Activated CD8-positive, alpha-beta memory T cell treated with anti-CD3 and anti-CD28 coated beads for 1 hour (primary cell): ENCODE results near the gene CNTNAP2.
"Not testable (repeated sequence)": the region's sequence is repeated elsewhere in the genome, so short reads cannot be mapped to it uniquely, and the experiment has no call there.

Experiments used
- DNase-seq, 2 donors: peaks; one replicate each; pipeline ENCODE4 v3.0.0-alpha.2; 2020; ENCODE audit warnings: low read depth in 1 of 2; ENCODE audit errors: extremely low read depth in 1 of 2

Gene CNTNAP2

GRCh38 chr7:147070886-147071285, 954.3 kb downstream of the CNTNAP2 start:
- no peak for DNase-seq

- no peak for DNase-seq
These were observed 954.9 kb downstream of the CNTNAP2 start for GRCh38 chr7:147071536-147071935.

- no peak for DNase-seq
These were observed 961.7 kb downstream of the CNTNAP2 start for GRCh38 chr7:147078312-147078711.

GRCh38 chr7:147079083-147079482, 962.5 kb downstream of the CNTNAP2 start:
- DNase-seq, result no peak

GRCh38 chr7:147079921-147080420, 963.4 kb downstream of the CNTNAP2 start:
- DNase-seq, result no peak

GRCh38 chr7:147081117-147081516, 964.5 kb downstream of the CNTNAP2 start:
- no peak for DNase-seq

GRCh38 chr7:147089051-147089461, 972.5 kb downstream of the CNTNAP2 start:
- no peak for DNase-seq

- DNase-seq, result no peak
These were observed 973.0 kb downstream of the CNTNAP2 start for GRCh38 chr7:147089608-147090007.

- DNase-seq, result no peak
These were observed 980.0 kb downstream of the CNTNAP2 start for GRCh38 chr7:147096629-147097028.

GRCh38 chr7:147103224-147103623, 986.6 kb downstream of the CNTNAP2 start:
- no peak for DNase-seq

GRCh38 chr7:147106746-147107145, 990.1 kb downstream of the CNTNAP2 start:
- DNase-seq, result no peak

GRCh38 chr7:147114525-147114924, 997.9 kb downstream of the CNTNAP2 start:
- not testable (repeated sequence) for DNase-seq

- no peak for DNase-seq
These were observed 1019.8 kb downstream of the CNTNAP2 start for GRCh38 chr7:147136352-147136751.

- no peak for DNase-seq
These were observed 1028.6 kb downstream of the CNTNAP2 start for GRCh38 chr7:147145194-147145593.

- no peak for DNase-seq
These were observed 1029.6 kb downstream of the CNTNAP2 start for GRCh38 chr7:147146169-147146568.

GRCh38 chr7:147151661-147152060, 1035.1 kb downstream of the CNTNAP2 start:
- no peak for DNase-seq

GRCh38 chr7:147153571-147153970, 1037.0 kb downstream of the CNTNAP2 start:
- no peak for DNase-seq

- no peak for DNase-seq
These were observed 1044.8 kb downstream of the CNTNAP2 start for GRCh38 chr7:147161405-147161804.

- DNase-seq, result no peak
These were observed 1053.9 kb downstream of the CNTNAP2 start for GRCh38 chr7:147170341-147171012.

- no peak for DNase-seq
These were observed 1054.4 kb downstream of the CNTNAP2 start for GRCh38 chr7:147171013-147171391.

- no peak for DNase-seq
These were observed 1057.3 kb downstream of the CNTNAP2 start for GRCh38 chr7:147173883-147174282.

- no peak for DNase-seq
These were observed 1066.3 kb downstream of the CNTNAP2 start for GRCh38 chr7:147182874-147183273.

- no peak for DNase-seq
These were observed 1066.7 kb downstream of the CNTNAP2 start for GRCh38 chr7:147183276-147183675.
